Measurements from ENCODE around the gene FTCD. TPM values are rescaled to one million over a fixed set of nuclear protein-coding genes. Genes with fewer than 3 reads are reported as not detected.

Gene FTCD
- total and polyA plus RNA-seq, 10 of the 15 experiments (the other 5 are each of a cell fraction or from before 2014, with no cell fraction given), result 0.27 to 0.28 TPM; not detected in 8

GRCh38 chr21:46184625-46185555 is 29.5 kb upstream of the FTCD start (continued):
- TF ChIP-seq EP300 (IDR thresholded peaks at IDR 0.05; ENCODE audit: borderline replicate concordance in 1 of 2, control insufficient read depth in 1 of 2, low read depth in 2 of 2, low read length in 2 of 2) (no peak), PAX5 (IDR thresholded peaks at IDR 0.05; ENCODE audit: borderline replicate concordance, low read depth, low read length) (no peak), NRF1 (conservative IDR thresholded peaks at IDR 0.05; ENCODE audit: low read depth, low read length) (no peak), NFYB (IDR thresholded peaks at IDR 0.05; ENCODE audit: insufficient read depth, low read depth, low read length) (no peak; the same call in 1 of the 2 replicates), CHD4 (IDR thresholded peaks at IDR 0.05) (no peak), LARP7 (IDR thresholded peaks at IDR 0.05) (0 out of 2 replicates have a peak, but pooled peaks have one; percentile 17), ESRRA (IDR thresholded peaks at IDR 0.05; ENCODE audit: low read length) (no peak), SMAD1 (IDR thresholded peaks at IDR 0.05; ENCODE audit: low read depth, partially characterized antibody) (no peak), EED (IDR thresholded peaks at IDR 0.05; ENCODE audit: low read depth) (no peak)

- ChIA-PET CTCF (no interaction called here), RAD21 (ENCODE audit: unreplicated experiment) (no interaction called here), POLR2A (no interaction called here), SMC1A (ENCODE audit: uncharacterized antibody, unreplicated experiment) (no interaction called here)
- H3K9me3 ChIP-seq (replicated peaks; ENCODE audit: control insufficient read depth, insufficient read depth, low read length), result no peaks in the 10 kb centered on the region
- H3K79me2 ChIP-seq (ENCODE audit: control insufficient read depth, insufficient read depth, low read length), result no peaks in the 10 kb centered on the region
- peak within 1 kb of the TSS; percentile 95 for H3K4me2 ChIP-seq (ENCODE audit: control insufficient read depth, insufficient read depth)
- no peaks in the 10 kb centered on the region; the same call in 1 of the 2 replicates for H3K4me1 ChIP-seq (ENCODE audit: control insufficient read depth, insufficient read depth, low read length)
- H3K4me3 ChIP-seq, result peak within 1 kb of the TSS; percentile 99
- H2AFZ ChIP-seq (ENCODE audit: control insufficient read depth, low read depth, low read length), result peak within 1 kb of the TSS; percentile 99
- in situ Hi-C loops (cut with MboI), result no loop called here
- peak within 1 kb of the TSS; percentile 80; the same call in 1 of the 2 replicates for H3K9ac ChIP-seq (ENCODE audit: control insufficient read depth, insufficient read depth, low read length)
- H3K27ac ChIP-seq (ENCODE audit: control insufficient read depth, insufficient read depth), result peak within 1 kb of the TSS; percentile 58
- no peaks in the 10 kb centered on the region for H3K27me3 ChIP-seq (replicated peaks in 1 of 2; ENCODE audit: control insufficient read depth in 2 of 2, insufficient read depth in 2 of 2, low read length in 1 of 2)
- WGBS (ENCODE audit: insufficient coverage, insufficient replicate concordance, low lambda C conversion rate, missing lambda C conversion rate), result 2% methylated on average over 20 of the region's 24 CpGs
- intact Hi-C loops (cut with micrococcal nuclease; ENCODE audit: unreplicated experiment), result no loop called here
- FAIRE-seq (peak; percentile 80), DNase-seq (ENCODE audit: low read depth, low spot score) (peak; percentile 39), ATAC-seq (peak; percentile 93)
- peaks cover 0 to 3% of the 10 kb centered on the region in 2 experiments; a peak in 1 of 4 replicates for H3K36me3 ChIP-seq (ENCODE audit: control insufficient read depth in 2 of 2, insufficient read depth in 2 of 2, low read length in 1 of 2)
- BruUV-seq (replicated peaks), result no TSS peak
- no peaks in the 10 kb centered on the region for H4K20me1 ChIP-seq (ENCODE audit: control insufficient read depth, insufficient read depth)
- TF ChIP-seq, protein P1, sequence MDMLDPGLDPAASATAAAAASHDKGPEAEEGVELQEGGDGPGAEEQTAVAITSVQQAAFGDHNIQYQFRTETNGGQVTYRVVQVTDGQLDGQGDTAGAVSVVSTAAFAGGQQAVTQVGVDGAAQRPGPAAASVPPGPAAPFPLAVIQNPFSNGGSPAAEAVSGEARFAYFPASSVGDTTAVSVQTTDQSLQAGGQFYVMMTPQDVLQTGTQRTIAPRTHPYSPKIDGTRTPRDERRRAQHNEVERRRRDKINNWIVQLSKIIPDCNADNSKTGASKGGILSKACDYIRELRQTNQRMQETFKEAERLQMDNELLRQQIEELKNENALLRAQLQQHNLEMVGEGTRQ (IDR thresholded peaks at IDR 0.05; ENCODE audit: borderline replicate concordance, low read depth, low read length), result no peak
- TF ChIP-seq LARP7 (IDR thresholded peaks at IDR 0.05), result 0 out of 2 replicates have a peak, but pooled peaks have one; percentile 50
- no peak for TF ChIP-seq SP1 (IDR thresholded peaks at IDR 0.05; ENCODE audit: low read depth, low read length)
- no peak for TF ChIP-seq POLR2AphosphoS5 (IDR thresholded peaks at IDR 0.05; ENCODE audit: low read length)
- TF ChIP-seq SMAD1 (IDR thresholded peaks at IDR 0.05; ENCODE audit: low read depth, partially characterized antibody), result no peak
- TF ChIP-seq PKNOX1 (IDR thresholded peaks at IDR 0.05), result peak; percentile 94
- TF ChIP-seq JUNB (IDR thresholded peaks at IDR 0.05), result no peak
- TF ChIP-seq TARDBP (IDR thresholded peaks at IDR 0.05; ENCODE audit: borderline replicate concordance), result no peak
- TF ChIP-seq E4F1 (IDR thresholded peaks at IDR 0.05; ENCODE audit: borderline replicate concordance, partially characterized antibody), result no peak
- peak; percentile 28; the same call in 1 of the 2 replicates for TF ChIP-seq RUNX3 (IDR thresholded peaks at IDR 0.05; ENCODE audit: low read length)
These were observed 28.7 kb upstream of the FTCD start, which contains the start of gene SPATC1L for GRCh38 chr21:46183910-46184624. TSS of gene SPATC1L (minus strand) at chr21:46184459. CDS start at chr21:46182816, 1,643 bp downstream.

Data from GM12878 (cell line).